Stimulated activated CD4-positive, alpha-beta T cell treated with anti-CD3 and anti-CD28 coated beads, Interleukin-2, amount 100 ng/mL, for 4 hours (primary cell): Measurements from ENCODE around the gene HBEGF.

ENCODE experiments used
- DNase-seq: peaks from one replicate; pipeline ENCODE4 v3.0.0-alpha.2; 2020; ENCODE audit warnings: low read depth

The HBEGF gene

DNA sequence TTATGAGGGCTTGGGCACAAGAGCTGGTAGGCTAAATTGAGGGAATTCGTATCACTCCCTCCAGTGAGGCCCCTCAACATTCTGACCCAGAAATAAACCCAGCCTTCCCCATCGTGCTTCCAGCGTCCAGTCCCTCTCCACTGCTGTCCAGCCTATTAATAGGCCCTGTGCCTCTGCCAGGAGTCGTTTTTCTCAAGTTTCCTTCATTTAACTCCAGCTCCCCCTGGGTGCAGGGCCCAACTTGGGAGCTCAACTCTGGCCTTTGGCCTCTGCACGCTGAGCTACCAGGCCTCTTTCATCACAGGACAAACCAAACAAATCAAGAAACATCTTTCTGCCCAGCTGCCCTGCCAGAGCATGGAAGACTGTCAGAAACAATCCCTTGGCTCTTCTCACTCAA, 10.0 kb downstream of the HBEGF start:
- no peak for DNase-seq

DNA sequence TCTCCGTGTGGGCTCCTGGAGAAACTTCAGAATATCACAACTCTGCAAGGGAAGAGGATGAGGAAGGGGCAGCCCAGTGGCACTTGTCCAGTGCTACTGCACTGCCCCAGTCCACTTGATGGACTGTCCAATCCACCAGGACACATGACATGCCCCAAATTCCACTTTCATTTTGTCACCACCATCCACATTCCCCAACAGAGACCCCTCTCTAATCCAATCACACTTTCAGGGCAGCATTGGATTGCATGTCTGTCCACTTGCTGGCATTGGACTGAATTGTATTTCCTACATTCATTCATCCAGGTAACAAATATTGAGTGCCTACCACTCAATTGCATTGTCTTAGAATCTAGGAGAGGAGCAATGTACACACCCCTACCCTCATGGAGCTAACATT, 14.8 kb downstream of the HBEGF start:
- no peak for DNase-seq

DNA sequence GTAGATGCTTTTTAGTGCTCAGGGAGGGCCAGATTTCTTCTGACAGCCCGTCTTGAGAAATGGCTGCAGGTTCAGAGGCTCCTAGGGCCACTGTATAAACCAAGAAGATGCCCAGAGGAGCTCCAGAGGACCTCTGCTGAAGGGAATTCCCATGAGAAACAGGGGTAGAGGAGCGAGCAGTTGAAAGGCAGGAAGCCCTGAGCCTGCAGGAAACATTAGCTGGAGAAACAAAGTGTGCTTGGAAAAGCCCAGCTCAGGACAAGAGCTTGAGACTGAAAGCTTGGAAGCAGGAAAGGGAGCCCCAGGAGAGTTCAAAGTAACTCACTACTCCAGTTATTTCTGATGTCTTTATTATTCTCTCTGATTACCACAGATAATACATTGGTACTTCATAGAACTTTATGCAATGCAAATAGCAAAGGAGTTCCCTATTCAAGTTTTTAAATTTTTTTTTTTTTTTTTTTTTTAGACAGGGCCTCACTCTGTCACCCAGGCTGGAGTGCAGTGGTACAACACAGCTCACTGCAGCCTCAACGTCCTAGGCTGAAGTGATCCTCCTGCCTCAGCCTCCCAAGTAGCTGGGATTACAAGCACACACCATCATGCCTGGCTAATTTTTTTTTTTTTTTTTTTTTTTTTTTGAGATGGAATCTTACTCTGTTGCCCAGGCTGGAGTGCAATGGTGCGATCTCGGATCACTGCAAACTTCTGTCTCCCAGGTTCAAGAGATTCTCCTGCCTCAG, 16.5 kb downstream of the HBEGF start:
- no peak for DNase-seq

DNA sequence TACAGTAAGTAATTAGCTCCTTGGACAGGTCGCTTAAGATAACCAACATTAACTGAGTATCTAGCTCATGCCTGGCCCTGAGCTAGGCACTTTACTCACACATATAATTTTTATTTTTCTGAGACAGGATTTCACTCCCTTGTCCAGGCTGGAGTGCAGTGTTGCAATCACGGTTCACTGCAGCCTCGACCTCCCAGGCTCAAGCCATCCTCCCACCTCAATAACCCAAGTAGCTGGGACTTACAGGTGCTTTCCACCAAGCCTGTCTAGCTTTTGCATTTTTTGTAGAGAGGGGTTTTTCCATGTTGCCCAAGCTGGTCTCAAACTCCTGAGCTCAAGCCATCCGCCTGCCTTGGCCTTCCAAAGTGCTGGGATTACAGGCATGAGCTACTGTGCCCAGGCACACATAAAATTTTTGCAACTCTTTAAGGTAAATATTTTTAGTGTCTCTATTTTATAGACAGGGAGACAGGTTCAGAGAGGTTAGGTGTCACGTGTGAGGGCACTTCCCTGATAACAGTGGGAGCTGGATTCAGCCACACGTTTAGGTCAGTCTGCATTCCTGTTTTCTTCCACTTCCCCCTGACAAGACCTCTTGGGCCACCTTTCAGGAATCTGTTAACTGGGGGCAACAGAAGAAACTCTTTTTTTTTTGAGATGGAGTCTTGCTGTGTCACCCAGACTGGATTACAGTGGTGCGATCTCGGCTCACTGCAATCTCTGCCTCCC, 18.2 kb downstream of the HBEGF start:
- DNase-seq: no peak

DNA sequence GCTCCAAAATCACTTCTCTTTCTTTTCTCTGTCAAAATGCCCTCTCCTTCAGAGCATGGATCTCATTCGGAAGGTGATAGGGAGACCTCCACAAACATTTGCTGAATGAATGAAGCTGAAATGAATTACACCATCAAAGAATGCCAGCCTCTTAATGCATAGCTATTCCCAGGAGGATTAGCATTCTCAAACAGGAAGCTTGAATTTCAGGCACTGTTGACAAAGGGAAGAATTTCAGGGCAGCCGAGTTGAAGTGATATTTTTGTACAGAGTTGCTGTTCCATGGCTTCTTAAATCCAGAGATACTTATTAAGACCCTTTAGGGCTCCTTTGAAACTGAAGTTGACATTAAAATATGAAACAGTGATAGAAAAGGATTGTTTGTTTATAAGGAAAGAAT, 18.8 kb downstream of the HBEGF start:
- DNase-seq: no peak

DNA sequence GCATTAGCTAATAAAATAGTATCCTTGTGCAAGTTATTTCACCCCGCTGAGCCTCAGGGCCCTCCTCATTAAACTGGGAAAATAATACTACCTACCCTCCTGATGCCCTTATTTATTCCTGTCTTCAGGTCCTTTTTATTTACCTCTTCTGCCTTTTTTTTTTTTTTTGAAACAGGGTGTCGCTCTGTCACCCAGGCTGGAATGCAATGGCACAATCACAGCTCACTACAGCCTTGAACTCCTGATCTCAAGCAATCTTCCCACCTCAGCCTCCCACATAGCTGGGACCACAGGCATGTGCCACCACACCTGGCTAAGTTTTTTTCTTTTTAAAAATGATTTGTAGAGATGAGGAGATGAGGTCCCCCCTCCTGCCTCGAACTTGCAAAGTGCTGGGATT, 20.9 kb downstream of the HBEGF start:
- DNase-seq: no peak

DNA sequence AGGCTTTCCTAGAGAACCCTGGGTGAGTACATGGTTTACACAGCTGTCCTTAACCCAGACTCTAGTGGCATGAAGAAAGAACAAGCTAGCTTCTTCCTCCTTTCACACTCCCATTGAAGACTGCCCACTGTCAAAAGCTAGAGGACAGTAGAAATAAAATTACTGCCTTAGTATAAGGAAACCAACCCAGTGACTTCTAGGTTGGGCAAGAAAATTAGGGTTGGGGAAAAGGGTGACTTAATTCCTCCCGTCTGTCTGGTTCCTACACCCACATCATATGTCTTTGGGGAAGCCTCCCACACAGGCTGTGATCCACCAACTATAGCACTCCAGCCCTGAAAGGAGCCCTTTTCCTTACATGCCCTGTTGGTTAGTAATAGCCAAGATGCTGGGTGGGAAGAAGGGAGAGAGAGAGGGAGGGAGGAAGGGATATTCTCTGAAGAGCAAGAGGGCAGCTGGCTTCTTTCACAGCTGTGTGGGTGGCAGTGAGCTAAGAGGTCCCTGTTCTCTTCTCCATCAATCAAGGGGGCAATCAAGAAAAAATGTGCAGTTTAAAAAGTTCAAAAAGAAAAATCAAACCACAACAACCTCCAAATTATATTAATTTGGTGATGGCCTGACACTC, 21.7 kb downstream of the HBEGF start:
- DNase-seq: no peak

DNA sequence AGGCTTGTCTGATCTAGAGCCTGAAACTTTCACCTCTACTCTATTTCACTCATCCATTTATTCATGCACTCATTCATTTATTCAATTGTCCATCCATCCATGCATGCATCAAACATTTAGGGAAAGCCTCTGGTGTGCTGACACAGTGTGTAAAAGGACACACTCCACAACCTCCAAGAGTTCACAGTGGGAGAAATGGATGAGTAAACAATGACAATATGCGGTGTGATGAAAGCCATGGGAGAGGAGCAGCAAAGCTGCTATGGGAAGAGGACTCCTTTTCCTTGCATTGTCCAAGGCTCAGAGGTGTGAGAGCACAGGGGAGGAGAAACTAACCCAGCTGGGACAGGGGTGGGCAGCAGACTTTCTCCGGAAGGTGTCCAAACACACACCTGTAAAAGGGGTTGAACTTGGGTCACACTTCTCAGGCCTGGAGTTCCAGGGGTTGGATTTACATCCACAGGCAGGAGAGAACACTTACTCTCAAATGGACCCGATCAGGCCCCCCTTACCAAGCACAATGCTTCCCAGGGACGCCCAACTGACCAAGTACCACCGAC, 22.3 kb downstream of the HBEGF start:
- no peak for DNase-seq

DNA sequence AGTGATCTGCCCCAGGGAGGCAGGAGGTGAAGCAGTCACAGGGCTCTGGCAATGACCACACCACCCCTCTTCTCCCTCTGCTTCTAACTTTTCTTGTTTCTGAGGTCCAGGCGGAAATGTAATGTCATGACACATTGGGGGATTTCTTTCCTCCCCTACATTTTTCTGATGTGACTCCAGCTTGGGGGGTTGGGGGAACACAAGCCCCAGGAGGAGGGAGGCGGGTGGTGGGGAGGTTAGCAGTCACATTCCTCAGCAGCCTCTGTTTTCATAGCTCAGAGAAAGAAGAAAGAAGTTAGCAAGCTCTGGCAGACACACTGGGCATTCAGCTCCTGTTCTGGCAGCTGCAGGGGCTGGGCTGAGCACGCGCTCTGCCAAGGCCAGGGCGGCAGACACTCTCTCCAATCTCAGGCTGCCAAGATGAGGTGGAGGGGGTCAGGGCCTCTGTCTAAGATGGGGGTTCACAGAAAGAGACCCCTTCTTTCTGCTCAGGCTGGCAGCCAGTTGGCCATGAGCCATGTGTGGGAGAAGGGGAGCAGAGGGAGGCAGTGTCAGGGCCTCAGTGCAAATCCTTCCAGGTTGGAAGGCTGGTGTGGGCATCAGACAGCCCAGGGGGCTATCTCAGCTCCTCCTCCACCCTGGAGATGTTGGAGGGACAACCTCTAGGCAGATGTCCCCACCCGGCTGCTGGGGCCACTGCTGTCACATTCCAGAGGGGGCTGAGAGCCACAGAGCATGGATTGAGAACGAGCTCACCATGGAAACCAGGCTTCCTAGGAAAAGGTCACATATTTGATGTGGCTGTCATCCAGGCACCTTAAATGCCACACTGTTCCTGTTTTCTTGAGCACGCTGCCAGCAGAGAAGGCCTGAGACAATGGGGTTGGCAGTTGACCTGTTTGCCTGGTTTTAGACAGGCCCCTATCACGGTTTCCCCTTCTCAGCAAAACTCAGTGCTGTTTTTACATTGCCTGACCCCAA, 23.4 kb downstream of the HBEGF start:
- no peak for DNase-seq

DNA sequence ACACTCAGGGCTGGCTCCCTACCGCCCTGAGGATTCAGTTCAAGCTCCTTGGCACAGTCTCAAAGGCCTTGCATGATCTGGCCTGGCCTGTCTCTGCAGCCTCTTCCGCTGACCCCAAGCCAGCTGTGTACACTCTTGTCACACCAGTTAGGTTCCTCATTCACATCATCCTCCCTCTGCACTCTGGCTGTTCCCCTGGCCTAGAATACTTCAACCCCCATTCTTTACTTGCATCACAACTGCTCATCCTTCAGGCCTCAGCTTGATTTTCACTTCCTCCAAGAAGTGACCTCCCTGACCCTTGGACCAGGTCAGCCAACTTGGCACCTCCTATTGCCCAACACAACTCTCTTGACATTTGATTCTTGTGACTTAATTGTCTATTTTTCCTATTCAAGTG, 24.6 kb downstream of the HBEGF start:
- DNase-seq: no peak

DNA sequence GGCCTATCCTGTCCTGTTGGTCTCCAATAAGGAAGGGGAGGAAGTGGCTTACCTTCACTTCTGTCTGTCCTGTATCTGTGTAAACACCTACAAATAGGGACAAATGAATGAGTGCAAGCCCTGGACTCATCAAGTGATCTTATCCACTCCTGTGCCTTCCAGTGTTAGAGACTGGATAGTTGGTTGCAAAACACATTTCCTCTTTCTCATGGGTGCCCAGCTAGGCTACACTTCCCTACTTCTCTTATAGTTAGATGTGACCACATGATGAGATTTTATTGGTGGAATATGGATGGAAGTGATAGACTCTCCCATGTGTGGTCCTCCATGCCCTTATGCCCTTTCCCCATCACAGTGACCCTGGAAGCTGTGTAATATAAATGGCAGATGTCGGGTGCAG, 26.6 kb downstream of the HBEGF start:
- DNase-seq: no peak

DNA sequence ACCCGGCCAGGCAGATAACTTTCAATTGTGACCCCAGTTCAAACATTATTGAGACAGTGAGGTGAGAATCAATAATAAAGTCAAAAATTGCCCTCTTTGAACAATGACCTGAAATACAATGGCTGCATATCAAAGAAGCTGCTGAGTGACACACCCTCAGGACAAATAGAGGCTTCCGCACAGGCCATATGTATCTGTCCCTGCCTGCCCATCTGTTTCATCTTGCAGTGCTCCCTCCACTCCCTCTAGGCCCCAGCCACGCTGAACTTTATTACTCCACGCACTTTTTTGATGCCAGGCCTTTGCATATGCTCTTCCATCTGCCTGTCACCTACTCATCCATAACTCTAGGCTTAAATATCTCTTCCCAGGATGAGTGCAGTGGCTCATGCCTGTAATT, 27.6 kb downstream of the HBEGF start:
- no peak for DNase-seq

DNA sequence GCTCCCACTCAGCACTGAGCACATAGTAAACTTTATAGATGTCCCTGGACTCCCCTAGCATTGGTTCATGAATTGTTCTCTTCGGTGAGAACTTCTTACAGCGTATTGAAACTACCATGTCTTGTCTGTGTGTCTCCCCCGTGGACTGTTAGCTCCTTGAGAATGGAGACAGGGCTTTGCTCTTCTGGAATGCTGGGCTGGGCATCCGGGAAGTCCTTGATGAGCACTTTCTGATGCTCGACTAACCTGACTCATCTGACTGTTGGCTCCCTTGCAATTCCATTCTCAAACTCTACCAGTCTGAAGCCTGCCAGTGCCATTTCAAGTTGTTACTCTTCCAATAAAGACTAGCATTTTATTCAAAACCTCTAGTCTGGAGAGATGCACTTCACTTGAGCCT, 28.5 kb downstream of the HBEGF start:
- no peak for DNase-seq

DNA sequence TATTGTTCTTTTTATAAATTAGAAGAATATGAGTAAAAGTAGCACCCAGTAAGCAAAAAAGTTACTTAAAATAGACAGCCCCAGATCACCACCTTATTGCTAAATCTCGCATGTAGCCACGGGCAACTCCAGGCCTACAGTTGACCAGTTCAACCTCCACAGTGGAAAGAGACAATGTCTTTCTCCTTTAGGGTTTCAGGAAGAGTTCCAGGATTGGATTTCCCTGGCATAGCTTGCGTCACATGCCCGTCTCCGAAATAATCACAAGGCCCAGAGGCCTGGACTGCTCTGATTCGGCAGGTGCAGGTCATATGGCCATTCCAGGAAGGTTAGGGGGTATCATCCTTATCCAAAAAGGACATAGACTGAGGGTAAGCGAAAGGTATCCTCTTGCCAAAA, 33.6 kb downstream of the HBEGF start:
- no peak for DNase-seq

DNA sequence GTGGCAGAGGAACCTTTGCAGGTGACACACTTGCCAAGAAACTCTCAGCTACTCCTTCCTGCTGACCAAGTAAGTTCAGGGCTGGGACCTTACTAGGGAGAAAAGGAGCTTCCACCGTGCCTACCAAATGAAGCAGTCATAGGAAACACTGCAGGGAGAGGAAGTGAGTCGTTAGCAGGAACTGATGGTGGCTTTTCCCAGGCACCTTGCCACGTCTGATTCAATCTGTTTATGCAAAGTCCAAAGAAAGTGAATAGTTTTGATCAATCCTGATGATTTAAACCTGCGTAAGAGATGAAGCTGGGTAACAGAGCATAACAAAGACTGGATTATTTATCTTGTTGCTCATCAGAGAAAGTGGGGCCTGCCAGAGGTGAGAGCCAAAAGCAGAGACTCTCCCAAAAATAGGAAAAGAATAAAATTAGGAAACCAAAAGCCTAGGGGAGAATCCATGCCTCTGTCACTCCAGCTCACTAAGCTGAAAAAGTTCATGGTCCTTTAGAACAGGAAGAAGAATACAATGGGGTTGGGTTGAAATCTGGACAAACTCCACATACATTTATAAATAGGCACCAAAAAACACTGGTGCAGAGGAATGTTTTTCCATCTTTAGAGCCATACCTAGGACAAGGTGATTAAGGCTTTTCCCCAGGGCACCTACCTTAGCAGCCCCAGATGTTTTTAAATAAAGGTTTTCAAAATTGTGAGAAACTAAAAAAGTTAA, 34.2 kb downstream of the HBEGF start:
- no peak for DNase-seq

DNA sequence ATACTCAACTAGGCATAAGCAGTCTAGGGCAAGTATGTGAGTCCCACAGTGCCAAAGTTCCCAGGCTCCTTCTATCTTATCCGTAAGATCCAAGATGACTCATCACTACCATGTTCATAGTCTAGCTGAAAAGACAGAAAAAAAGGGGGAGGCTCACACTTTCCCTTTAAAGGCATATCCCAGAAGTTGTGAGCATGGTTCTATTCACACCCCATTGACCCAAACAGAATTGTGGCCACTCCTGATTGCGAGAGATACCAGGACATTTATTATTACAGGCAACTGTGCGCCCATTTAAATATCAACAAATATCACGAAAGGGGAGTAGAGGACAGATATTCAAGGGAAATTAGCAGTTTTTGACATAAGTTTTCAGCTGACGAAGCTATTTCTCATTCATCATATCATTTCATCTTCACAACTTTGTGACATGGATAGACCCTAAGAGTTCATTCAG, 35.4 kb downstream of the HBEGF start:
- DNase-seq: no peak

DNA sequence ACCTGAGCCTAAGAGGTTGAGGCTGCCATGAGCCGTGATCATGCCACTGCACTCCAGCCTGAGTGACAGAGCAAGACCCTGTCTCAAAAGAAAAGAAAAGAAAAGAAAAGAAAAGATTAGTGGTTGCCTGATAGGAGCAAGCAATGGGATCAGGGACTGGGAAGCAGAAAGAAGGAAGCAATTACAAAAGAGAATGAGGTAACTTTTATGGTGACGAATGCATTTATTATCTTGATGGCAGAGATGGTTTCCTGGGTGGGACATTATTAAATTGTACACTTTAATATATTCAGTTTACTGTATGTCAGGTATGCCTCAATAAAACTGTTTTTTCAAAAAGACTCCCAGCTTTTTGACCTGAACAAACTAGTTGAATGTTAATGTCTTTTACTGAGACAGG, 36.0 kb downstream of the HBEGF start:
- DNase-seq: no peak

DNA sequence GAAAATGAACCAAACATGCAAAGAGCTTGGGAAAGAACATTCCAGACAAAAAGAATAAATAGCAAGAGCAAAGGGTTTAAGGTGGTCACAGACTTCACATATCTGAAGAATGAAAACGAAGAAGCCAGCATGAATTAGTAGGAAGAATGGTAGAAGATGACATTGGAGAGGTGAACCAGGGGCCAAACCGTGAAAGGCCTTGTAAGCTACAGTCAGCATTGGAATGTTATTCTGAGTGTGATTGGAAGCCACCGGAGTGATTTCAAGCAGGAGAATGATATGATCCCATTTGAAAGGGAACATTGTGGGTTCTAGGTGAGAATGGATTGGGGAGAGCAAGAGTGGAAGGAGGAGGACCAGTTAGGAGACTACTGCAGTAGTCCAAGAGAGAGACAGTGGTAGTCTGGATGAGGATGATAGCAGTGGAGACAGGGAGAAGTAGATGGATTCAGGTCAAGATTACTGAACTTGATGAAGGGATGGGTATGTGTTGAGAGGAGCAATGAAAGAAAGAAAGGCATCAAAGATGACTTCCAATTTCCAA, 36.6 kb downstream of the HBEGF start:
- no peak for DNase-seq

DNA sequence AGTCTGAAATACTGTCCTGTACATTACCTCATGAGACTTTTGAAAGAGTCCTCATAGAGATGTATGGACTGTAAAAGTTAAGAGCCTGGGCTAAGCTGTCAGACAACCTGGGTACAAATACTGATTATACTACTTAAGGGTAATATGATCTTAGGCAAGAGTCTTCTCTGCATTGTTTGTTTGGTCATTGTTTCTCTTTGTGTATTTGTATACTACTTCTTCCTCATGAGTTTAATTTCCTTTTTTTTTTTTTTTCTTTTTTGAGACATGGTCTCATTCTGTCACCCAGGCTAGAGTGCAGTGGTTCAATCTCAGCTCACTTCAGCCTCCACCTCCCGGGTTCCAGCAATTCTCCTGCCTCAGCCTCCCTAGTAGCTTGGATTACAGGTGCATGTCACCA, 40.9 kb downstream of the HBEGF start:
- DNase-seq: no peak

DNA sequence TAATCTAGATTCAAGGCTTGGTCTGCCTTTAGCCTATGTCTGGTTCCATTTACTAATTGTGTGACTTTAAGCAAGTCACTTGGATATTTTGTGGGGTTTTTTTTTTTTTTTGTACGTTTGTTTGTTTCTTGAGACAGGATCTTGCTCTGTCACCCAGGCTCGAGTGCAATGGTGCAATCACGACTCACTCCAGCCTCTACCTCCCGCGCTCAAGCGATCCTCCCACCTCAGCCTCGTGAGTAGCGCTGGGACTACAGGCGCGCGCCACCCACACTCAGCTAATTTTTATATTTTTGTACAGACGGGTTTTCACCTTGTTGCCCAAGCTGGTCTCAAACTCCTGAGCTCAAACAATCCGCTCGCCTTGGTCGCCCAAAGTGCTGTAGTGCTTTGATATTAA, 42.4 kb downstream of the HBEGF start:
- no peak for DNase-seq
